Measurements from ENCODE around the gene NFE2L3. TPM values are rescaled to one million over a fixed set of nuclear protein-coding genes. Genes with fewer than 3 reads are reported as not detected.

NFE2L3 gene, protein sequence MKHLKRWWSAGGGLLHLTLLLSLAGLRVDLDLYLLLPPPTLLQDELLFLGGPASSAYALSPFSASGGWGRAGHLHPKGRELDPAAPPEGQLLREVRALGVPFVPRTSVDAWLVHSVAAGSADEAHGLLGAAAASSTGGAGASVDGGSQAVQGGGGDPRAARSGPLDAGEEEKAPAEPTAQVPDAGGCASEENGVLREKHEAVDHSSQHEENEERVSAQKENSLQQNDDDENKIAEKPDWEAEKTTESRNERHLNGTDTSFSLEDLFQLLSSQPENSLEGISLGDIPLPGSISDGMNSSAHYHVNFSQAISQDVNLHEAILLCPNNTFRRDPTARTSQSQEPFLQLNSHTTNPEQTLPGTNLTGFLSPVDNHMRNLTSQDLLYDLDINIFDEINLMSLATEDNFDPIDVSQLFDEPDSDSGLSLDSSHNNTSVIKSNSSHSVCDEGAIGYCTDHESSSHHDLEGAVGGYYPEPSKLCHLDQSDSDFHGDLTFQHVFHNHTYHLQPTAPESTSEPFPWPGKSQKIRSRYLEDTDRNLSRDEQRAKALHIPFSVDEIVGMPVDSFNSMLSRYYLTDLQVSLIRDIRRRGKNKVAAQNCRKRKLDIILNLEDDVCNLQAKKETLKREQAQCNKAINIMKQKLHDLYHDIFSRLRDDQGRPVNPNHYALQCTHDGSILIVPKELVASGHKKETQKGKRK
- 0.12 and 3.2 TPM in 2 replicates for total RNA-seq (ENCODE audit: low replicate concordance)

DNA sequence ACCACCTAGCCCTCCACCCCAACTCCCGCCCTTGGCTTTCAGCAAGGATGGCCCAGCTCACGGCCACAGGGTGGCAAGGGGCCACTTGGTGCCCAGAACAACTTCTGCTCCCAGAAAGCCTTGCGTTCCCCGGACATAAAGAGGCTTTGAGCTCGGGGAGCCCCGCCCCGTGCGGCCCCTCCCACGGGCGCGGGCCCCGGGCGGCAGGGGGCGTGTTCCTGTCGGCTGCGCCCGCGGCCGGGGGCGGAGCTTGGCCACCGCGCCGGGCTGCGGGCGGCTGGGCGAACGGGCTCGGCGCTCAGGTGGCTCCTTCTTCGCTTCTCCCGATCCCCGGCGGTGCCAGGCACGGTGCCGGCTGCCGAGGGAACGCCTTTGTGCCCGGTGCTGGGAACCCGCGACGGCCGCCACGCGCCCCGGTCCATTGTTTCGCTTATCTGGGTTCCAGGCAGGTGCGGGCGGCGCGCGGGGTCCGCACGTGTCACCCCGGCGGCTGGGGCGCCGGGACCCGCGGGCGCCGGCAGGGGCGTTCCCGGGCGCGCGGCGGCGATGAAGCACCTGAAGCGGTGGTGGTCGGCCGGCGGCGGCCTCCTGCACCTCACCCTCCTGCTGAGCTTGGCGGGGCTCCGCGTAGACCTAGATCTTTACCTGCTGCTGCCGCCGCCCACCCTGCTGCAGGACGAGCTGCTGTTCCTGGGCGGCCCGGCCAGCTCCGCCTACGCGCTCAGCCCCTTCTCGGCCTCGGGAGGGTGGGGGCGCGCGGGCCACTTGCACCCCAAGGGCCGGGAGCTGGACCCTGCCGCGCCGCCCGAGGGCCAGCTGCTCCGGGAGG, at the start of gene NFE2L3:
NFE2L3 (plus strand) TSS at position 246 of the 829 bp plus-strand sequence; CDS start at position 547, 301 bp downstream.

DNA sequence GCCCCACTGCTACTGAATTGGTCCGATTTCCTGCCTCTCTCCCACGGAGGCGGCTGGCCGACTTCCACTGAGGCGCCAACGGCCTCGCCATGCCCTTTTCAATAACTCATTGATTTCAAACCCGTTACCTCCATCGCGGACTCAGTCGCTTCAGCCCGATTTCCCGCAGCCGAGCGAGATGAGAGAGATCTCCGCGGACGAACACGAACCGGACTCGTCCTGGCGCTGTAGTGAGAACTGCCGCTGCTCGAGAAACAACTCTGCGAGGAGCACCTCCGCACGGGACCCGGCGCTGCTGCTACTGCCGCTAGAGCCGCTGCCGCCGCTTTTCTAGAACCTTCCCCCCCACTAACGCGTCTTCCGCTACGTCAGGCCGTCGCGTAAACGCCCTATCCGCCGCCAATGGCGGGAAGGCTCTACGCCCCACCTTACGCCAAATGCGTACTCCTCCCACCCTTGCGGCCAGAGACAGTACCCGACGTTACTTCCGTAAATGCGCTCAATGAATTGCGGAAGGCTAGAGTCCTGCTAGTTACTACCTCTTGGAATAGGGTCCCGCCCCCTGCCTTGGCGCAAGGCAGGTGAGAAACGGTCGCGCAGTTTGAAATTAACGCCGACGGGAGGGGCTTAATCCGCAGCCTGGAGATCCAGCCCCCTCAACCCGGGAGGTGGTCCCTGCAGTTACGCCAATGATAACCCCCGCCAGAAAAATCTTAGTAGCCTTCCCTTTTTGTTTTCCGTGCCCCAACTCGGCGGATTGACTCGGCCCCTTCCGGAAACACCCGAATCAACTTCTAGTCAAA, 48.6 kb downstream of the NFE2L3 start, which contains the start of gene HNRNPA2B1:
HNRNPA2B1 (minus strand) TSS at position 303 of the 803 bp plus-strand sequence; CDS start at position 134, 169 bp downstream.

DNA sequence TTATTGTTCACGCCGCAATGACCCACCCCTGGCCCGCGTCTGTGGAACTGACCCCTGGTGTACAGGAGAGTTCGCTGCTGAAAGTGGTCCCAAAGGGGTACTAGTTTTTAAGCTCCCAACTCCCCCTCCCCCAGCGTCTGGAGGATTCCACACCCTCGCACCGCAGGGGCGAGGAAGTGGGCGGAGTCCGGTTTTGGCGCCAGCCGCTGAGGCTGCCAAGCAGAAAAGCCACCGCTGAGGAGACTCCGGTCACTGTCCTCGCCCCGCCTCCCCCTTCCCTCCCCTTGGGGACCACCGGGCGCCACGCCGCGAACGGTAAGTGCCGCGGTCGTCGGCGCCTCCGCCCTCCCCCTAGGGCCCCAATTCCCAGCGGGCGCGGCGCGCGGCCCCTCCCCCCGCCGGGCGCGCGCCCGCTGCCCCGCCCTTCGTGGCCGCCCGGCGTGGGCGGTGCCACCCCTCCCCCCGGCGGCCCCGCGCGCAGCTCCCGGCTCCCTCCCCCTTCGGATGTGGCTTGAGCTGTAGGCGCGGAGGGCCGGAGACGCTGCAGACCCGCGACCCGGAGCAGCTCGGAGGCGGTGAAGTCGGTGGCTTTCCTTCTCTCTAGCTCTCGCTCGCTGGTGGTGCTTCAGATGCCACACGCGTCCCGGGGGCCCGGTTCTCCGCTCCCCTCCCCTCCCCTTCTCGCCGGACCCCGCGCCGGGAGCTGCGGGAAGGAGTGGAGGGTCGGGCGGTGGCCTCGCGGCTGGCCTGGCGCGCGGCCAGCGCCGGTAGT, 49.4 kb downstream of the NFE2L3 start, which contains the start of gene CBX3:
CBX3 (plus strand) TSS at position 499 of the 772 bp plus-strand sequence. CDS start 1,254 bp downstream, outside the sequence.

Other genes with a start within 250 kb of the NFE2L3 start
- gene HNRNPA2B1, start 48.5 kb downstream of the NFE2L3 start, total RNA-seq (ENCODE audit: low replicate concordance): 52.7 and 94.1 TPM in 2 replicates
- 31.1 and 97.9 TPM in 2 replicates for gene CBX3, start 49.5 kb downstream of the NFE2L3 start, total RNA-seq (ENCODE audit: low replicate concordance)
- gene SNX10, start 139.7 kb downstream of the NFE2L3 start, total RNA-seq (ENCODE audit: low replicate concordance): 1.3 TPM in 1 of 2 replicates, not detected in the other